WTC11 (cell line): ENCODE measurements around the gene RHOT2. TPM values are rescaled to one million over a fixed set of nuclear protein-coding genes. Genes with fewer than 3 reads are reported as not detected.

Source experiments
- ATF1 ChIP-seq: sonication (generic); formaldehyde crosslinking; IDR thresholded peaks from 2 replicates; pipeline ENCODE4 v1.8.1; 2023; ENCODE audit warnings: mild to moderate bottlenecking, moderate library complexity, missing genetic modification reagents
- CBFB ChIP-seq: sonication (generic); formaldehyde crosslinking; IDR thresholded peaks from 2 replicates; pipeline ENCODE4 v1.8.1; 2022; ENCODE audit warnings: mild to moderate bottlenecking, low read depth, missing genetic modification reagents
- CDX4 ChIP-seq: fragments of 250-450 bp; sonication (Bioruptor Pico); IDR thresholded peaks from 2 replicates; pipeline ENCODE4 v1.9.0; 2021; ENCODE audit warnings: moderate library complexity, mild to moderate bottlenecking, inconsistent platforms, borderline replicate concordance
- CREM ChIP-seq: sonication (generic); formaldehyde crosslinking; IDR thresholded peaks from 2 replicates; pipeline ENCODE4 v1.8.1; 2022; ENCODE audit warnings: mild to moderate bottlenecking, missing genetic modification reagents, moderate library complexity
- ESRRA ChIP-seq: sonication (generic); formaldehyde crosslinking; IDR thresholded peaks from 2 replicates; pipeline ENCODE4 v1.8.1; 2022; ENCODE audit warnings: mild to moderate bottlenecking, missing genetic modification reagents, borderline replicate concordance
- FOXJ3 ChIP-seq: sonication (generic); formaldehyde crosslinking; IDR thresholded peaks from 2 replicates; pipeline ENCODE4 v1.9.0; 2021; ENCODE audit warnings: missing genetic modification reagents, mild to moderate bottlenecking, borderline replicate concordance
- FOXK1 ChIP-seq: sonication (generic); formaldehyde crosslinking; IDR thresholded peaks from 2 replicates; pipeline ENCODE4 v1.8.0; 2022; ENCODE audit warnings: mild to moderate bottlenecking, moderate library complexity, missing genetic modification reagents
- FOXP1 ChIP-seq: sonication (generic); formaldehyde crosslinking; IDR thresholded peaks from 2 replicates; pipeline ENCODE4 v1.8.0; 2022; ENCODE audit warnings: missing genetic modification reagents, mild to moderate bottlenecking, moderate library complexity, borderline replicate concordance
- GRHL2 ChIP-seq: fragments of 250-450 bp; sonication (Bioruptor Pico); IDR thresholded peaks from 2 replicates; pipeline ENCODE4 v1.8.0; 2022; ENCODE audit warnings: mild to moderate bottlenecking, moderate library complexity; ENCODE audit not compliant: insufficient replicate concordance, severe bottlenecking
- GTF2I ChIP-seq: fragments of 250-450 bp; sonication (Bioruptor Pico); conservative IDR thresholded peaks from 2 replicates; pipeline ENCODE4 v1.4.0; 2021; ENCODE audit warnings: mild to moderate bottlenecking
- IRF2 ChIP-seq: sonication (generic); formaldehyde crosslinking; IDR thresholded peaks from 2 replicates; pipeline ENCODE4 v1.8.0; 2022; ENCODE audit warnings: low read depth, missing genetic modification reagents, borderline replicate concordance
- MAX ChIP-seq: sonication (generic); formaldehyde crosslinking; IDR thresholded peaks from 2 replicates; pipeline ENCODE4 v1.8.0; 2022; ENCODE audit warnings: mild to moderate bottlenecking, missing genetic modification reagents
- MYBL2 ChIP-seq: sonication (generic); formaldehyde crosslinking; IDR thresholded peaks from 2 replicates; pipeline ENCODE4 v1.8.1; 2023; ENCODE audit warnings: mild to moderate bottlenecking, moderate library complexity, missing genetic modification reagents
- NFATC4 ChIP-seq: fragments of 250-450 bp; sonication (Bioruptor Pico); IDR thresholded peaks from 2 replicates; pipeline ENCODE4 v1.9.0; 2021; ENCODE audit warnings: mild to moderate bottlenecking
- NFYB ChIP-seq: sonication (generic); formaldehyde crosslinking; conservative IDR thresholded peaks from 2 replicates; pipeline ENCODE4 v1.8.0; 2022; ENCODE audit warnings: low read depth, missing genetic modification reagents
- NR2C2 ChIP-seq: sonication (generic); formaldehyde crosslinking; IDR thresholded peaks from 2 replicates; pipeline ENCODE4 v1.8.0; 2022; ENCODE audit warnings: mild to moderate bottlenecking, missing genetic modification reagents
- RORB ChIP-seq: fragments of 250-450 bp; sonication (Bioruptor Pico); IDR thresholded peaks from 2 replicates; pipeline ENCODE4 v1.9.0; 2021; ENCODE audit warnings: mild to moderate bottlenecking
- SP1 ChIP-seq: sonication (generic); formaldehyde crosslinking; conservative IDR thresholded peaks from 2 replicates; pipeline ENCODE4 v1.8.1; 2022; ENCODE audit warnings: missing genetic modification reagents
- ZNF232 ChIP-seq: sonication (generic); formaldehyde crosslinking; IDR thresholded peaks from 2 replicates; pipeline ENCODE4 v1.8.0; 2022; ENCODE audit warnings: mild to moderate bottlenecking, missing genetic modification reagents
- ZNF671 ChIP-seq: fragments of 250-450 bp; sonication (Bioruptor Pico); IDR thresholded peaks from 2 replicates; pipeline ENCODE4 v1.8.0; 2021; ENCODE audit warnings: mild to moderate bottlenecking
- total RNA-seq: library from RNA; stranded (reverse); gene quantifications from 3 replicates; pipeline ENCODE4 v1.2.3, GENCODE V29; 2021
- TF ChIP-seq, protein P1 (sequence below): sonication (generic); formaldehyde crosslinking; IDR thresholded peaks from 2 replicates; pipeline ENCODE4 v1.8.1; 2023; ENCODE audit warnings: mild to moderate bottlenecking, missing genetic modification reagents
- TF ChIP-seq, protein P2 (sequence below): sonication (generic); formaldehyde crosslinking; IDR thresholded peaks from 2 replicates; pipeline ENCODE4 v1.8.1; 2022; ENCODE audit warnings: low read depth, missing genetic modification reagents, borderline replicate concordance
- TF ChIP-seq, protein P3 (sequence below): fragments of 250-450 bp; sonication (Bioruptor Pico); IDR thresholded peaks from 2 replicates; pipeline ENCODE4 v1.9.0; 2021; ENCODE audit warnings: mild to moderate bottlenecking
- TF ChIP-seq, protein P4 (sequence below): fragments of 250-450 bp; sonication (Bioruptor Pico); IDR thresholded peaks from 2 replicates; pipeline ENCODE4 v1.8.0; 2021; ENCODE audit warnings: mild to moderate bottlenecking
- TF ChIP-seq, protein P5 (sequence below): sonication (generic); formaldehyde crosslinking; IDR thresholded peaks from 2 replicates; pipeline ENCODE4 v1.8.1; 2022; ENCODE audit warnings: low read depth, mild to moderate bottlenecking, moderate library complexity, missing genetic modification reagents, borderline replicate concordance
- TF ChIP-seq, protein P6 (sequence below): sonication (generic); formaldehyde crosslinking; IDR thresholded peaks from 2 replicates; pipeline ENCODE4 v1.8.0; 2022; ENCODE audit warnings: missing genetic modification reagents

Gene RHOT2
- total RNA-seq, 1 experiment from 2014 or later, result 285 TPM

DNA sequence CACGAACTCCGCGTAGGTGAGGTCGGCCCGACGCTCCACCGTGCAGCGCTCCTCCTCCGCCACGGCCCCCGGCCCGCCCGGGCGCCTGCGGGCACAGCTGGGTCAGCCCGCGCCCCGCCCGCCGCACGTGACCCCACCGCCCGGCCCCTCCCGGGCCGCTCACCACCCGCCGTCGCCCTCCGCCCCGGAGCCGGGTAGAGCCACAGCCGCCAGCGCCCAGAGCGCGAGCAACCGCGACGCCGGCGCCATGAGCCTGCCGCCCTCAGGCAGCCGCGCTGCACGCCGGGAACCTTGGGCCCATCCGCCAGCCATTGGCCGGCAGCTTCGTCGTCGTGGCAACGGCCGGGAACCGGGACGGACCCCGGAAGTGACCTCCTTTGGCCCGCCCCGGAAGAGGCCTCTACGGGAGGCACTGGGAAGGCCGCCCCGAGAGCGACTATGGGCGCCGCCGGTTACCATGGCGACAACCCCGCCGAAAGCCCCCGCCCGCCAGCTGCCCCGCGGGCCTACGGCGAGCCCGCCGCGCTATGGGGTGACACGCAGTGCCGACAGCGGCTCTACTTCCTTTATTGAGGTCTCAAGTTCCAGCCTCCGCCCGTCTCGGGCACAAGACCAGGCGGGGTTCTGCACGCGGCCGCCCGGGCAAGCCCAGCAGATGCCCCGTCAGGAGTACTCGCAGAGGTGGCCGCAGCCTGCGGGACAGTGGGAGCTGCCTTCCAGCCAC is 16.3 kb downstream of the RHOT2 start, which contains the start of gene JMJD8 (continued):
- no peak for TF ChIP-seq ATF1
- TF ChIP-seq, protein P1, sequence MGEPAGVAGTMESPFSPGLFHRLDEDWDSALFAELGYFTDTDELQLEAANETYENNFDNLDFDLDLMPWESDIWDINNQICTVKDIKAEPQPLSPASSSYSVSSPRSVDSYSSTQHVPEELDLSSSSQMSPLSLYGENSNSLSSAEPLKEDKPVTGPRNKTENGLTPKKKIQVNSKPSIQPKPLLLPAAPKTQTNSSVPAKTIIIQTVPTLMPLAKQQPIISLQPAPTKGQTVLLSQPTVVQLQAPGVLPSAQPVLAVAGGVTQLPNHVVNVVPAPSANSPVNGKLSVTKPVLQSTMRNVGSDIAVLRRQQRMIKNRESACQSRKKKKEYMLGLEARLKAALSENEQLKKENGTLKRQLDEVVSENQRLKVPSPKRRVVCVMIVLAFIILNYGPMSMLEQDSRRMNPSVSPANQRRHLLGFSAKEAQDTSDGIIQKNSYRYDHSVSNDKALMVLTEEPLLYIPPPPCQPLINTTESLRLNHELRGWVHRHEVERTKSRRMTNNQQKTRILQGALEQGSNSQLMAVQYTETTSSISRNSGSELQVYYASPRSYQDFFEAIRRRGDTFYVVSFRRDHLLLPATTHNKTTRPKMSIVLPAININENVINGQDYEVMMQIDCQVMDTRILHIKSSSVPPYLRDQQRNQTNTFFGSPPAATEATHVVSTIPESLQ (CRISPR knock-in tag), result no peak
- TF ChIP-seq IRF2 (CRISPR knock-in tag), result no peak
- TF ChIP-seq MAX (CRISPR knock-in tag), result peak; percentile 37; the same call in 1 of the 2 replicates
- TF ChIP-seq ESRRA (CRISPR knock-in tag), result no peak
- TF ChIP-seq MYBL2 (CRISPR knock-in tag), result peak; percentile 73; the same call in 1 of the 2 replicates
- no peak for TF ChIP-seq ZNF671 (CRISPR knock-in tag)
- TF ChIP-seq RORB (CRISPR knock-in tag), result no peak
- TF ChIP-seq, protein P2, sequence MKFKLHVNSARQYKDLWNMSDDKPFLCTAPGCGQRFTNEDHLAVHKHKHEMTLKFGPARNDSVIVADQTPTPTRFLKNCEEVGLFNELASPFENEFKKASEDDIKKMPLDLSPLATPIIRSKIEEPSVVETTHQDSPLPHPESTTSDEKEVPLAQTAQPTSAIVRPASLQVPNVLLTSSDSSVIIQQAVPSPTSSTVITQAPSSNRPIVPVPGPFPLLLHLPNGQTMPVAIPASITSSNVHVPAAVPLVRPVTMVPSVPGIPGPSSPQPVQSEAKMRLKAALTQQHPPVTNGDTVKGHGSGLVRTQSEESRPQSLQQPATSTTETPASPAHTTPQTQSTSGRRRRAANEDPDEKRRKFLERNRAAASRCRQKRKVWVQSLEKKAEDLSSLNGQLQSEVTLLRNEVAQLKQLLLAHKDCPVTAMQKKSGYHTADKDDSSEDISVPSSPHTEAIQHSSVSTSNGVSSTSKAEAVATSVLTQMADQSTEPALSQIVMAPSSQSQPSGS (CRISPR knock-in tag), result no peak
- TF ChIP-seq GTF2I (CRISPR knock-in tag), result no peak
- no peak for TF ChIP-seq ZNF232
- TF ChIP-seq FOXP1 (CRISPR knock-in tag), result peak; percentile 57; the same call in 1 of the 2 replicates
- TF ChIP-seq NFYB (CRISPR knock-in tag), result peak; percentile 88
- TF ChIP-seq, protein P3, sequence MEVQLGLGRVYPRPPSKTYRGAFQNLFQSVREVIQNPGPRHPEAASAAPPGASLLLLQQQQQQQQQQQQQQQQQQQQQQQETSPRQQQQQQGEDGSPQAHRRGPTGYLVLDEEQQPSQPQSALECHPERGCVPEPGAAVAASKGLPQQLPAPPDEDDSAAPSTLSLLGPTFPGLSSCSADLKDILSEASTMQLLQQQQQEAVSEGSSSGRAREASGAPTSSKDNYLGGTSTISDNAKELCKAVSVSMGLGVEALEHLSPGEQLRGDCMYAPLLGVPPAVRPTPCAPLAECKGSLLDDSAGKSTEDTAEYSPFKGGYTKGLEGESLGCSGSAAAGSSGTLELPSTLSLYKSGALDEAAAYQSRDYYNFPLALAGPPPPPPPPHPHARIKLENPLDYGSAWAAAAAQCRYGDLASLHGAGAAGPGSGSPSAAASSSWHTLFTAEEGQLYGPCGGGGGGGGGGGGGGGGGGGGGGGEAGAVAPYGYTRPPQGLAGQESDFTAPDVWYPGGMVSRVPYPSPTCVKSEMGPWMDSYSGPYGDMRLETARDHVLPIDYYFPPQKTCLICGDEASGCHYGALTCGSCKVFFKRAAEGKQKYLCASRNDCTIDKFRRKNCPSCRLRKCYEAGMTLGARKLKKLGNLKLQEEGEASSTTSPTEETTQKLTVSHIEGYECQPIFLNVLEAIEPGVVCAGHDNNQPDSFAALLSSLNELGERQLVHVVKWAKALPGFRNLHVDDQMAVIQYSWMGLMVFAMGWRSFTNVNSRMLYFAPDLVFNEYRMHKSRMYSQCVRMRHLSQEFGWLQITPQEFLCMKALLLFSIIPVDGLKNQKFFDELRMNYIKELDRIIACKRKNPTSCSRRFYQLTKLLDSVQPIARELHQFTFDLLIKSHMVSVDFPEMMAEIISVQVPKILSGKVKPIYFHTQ (CRISPR knock-in tag), result no peak
- TF ChIP-seq FOXK1, result peak; percentile 49; the same call in 1 of the 2 replicates
- no peak for TF ChIP-seq FOXJ3 (CRISPR knock-in tag)
- no peak for TF ChIP-seq CDX4
- peak; percentile 83 for TF ChIP-seq SP1
- TF ChIP-seq GRHL2 (CRISPR knock-in tag), result no peak
- TF ChIP-seq, protein P4, sequence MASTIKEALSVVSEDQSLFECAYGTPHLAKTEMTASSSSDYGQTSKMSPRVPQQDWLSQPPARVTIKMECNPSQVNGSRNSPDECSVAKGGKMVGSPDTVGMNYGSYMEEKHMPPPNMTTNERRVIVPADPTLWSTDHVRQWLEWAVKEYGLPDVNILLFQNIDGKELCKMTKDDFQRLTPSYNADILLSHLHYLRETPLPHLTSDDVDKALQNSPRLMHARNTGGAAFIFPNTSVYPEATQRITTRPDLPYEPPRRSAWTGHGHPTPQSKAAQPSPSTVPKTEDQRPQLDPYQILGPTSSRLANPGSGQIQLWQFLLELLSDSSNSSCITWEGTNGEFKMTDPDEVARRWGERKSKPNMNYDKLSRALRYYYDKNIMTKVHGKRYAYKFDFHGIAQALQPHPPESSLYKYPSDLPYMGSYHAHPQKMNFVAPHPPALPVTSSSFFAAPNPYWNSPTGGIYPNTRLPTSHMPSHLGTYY (CRISPR knock-in tag), result no peak
- TF ChIP-seq CREM, result 0 out of 2 replicates have a peak, but pooled peaks have one; percentile 37
- TF ChIP-seq NR2C2, result no peak
- TF ChIP-seq, protein P5, sequence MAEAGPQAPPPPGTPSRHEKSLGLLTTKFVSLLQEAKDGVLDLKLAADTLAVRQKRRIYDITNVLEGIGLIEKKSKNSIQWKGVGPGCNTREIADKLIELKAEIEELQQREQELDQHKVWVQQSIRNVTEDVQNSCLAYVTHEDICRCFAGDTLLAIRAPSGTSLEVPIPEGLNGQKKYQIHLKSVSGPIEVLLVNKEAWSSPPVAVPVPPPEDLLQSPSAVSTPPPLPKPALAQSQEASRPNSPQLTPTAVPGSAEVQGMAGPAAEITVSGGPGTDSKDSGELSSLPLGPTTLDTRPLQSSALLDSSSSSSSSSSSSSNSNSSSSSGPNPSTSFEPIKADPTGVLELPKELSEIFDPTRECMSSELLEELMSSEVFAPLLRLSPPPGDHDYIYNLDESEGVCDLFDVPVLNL (CRISPR knock-in tag), result no peak; the same call in 1 of the 2 replicates
- TF ChIP-seq, protein P6, sequence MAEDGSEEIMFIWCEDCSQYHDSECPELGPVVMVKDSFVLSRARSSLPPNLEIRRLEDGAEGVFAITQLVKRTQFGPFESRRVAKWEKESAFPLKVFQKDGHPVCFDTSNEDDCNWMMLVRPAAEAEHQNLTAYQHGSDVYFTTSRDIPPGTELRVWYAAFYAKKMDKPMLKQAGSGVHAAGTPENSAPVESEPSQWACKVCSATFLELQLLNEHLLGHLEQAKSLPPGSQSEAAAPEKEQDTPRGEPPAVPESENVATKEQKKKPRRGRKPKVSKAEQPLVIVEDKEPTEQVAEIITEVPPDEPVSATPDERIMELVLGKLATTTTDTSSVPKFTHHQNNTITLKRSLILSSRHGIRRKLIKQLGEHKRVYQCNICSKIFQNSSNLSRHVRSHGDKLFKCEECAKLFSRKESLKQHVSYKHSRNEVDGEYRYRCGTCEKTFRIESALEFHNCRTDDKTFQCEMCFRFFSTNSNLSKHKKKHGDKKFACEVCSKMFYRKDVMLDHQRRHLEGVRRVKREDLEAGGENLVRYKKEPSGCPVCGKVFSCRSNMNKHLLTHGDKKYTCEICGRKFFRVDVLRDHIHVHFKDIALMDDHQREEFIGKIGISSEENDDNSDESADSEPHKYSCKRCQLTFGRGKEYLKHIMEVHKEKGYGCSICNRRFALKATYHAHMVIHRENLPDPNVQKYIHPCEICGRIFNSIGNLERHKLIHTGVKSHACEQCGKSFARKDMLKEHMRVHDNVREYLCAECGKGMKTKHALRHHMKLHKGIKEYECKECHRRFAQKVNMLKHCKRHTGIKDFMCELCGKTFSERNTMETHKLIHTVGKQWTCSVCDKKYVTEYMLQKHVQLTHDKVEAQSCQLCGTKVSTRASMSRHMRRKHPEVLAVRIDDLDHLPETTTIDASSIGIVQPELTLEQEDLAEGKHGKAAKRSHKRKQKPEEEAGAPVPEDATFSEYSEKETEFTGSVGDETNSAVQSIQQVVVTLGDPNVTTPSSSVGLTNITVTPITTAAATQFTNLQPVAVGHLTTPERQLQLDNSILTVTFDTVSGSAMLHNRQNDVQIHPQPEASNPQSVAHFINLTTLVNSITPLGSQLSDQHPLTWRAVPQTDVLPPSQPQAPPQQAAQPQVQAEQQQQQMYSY (CRISPR knock-in tag), result no peak
- no peak for TF ChIP-seq CBFB (CRISPR knock-in tag)
- no peak; the same call in 1 of the 2 replicates for TF ChIP-seq NFATC4 (CRISPR knock-in tag)
